A673 (cell line): Measurements from ENCODE around the gene ABCB9.

Source experiments
- CTCF ChIP-seq: fragments of 300-800, 200-600 bp; sonication (generic); conservative IDR thresholded peaks from 2 replicates; pipeline ENCODE4 v1.5.1; 2017; ENCODE audit warnings: low read depth, mild to moderate bottlenecking, antibody characterized with exemption, low read length, moderate library complexity, mixed read lengths
- EZH2 ChIP-seq: fragments of 200-600 bp; sonication (generic); IDR thresholded peaks from 2 replicates; pipeline ENCODE4 v1.6.1; 2017; ENCODE audit warnings: borderline replicate concordance, low read depth, mild to moderate bottlenecking, mixed read lengths, antibody characterized with exemption, low read length; ENCODE audit not compliant: poor library complexity, severe bottlenecking

DNA sequence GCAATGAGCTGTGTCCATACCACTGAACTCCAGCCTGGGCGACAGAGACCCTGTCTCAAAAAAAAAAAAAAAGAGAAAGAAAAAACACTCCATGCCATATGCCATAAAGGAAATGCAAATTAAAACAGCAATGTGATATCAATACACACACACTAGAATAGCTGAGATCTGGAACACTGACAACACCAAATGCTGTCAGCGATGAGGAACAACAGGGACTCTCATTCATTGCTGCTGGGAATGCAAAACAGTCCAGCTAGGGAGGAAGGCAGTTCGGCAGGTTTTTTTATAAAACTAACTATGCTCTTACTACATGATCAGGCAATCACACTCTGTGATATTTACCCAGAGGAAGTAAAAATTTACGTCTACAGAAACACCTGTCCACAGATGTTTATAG lies 3.4 kb upstream of the ABCB9 start:
- TF ChIP-seq CTCF (no peak), EZH2 (no peak)
